VCaP (cell line): ENCODE data around the gene ANTXR1.

ENCODE experiments used
- H3K27ac ChIP-seq: fragments of 450-650 bp; 2 replicates; pipeline ENCODE4 v1.5.1; 2017
- CTCF ChIP-seq: fragments of 450-650 bp; conservative IDR thresholded peaks from 2 replicates; pipeline ENCODE4 v1.5.1; 2017; ENCODE audit warnings: mild to moderate bottlenecking, moderate library complexity

ANTXR1 gene

GRCh38 chr2:69034845-69035244 is 21.9 kb downstream of the ANTXR1 start:
- no peak overlapping the region for H3K27ac ChIP-seq
- no peak for TF ChIP-seq CTCF

GRCh38 chr2:69036926-69037325 is 23.9 kb downstream of the ANTXR1 start:
- H3K27ac ChIP-seq, result no peak overlapping the region
- no peak for TF ChIP-seq CTCF

GRCh38 chr2:69041214-69041613 is 28.2 kb downstream of the ANTXR1 start:
- no peak for TF ChIP-seq CTCF

GRCh38 chr2:69043736-69044400 is 30.9 kb downstream of the ANTXR1 start:
- no peak overlapping the region for H3K27ac ChIP-seq
- no peak for TF ChIP-seq CTCF

More at GRCh38 chr2:69041214-69041613, 28.2 kb downstream of the ANTXR1 start:
- H3K27ac ChIP-seq, result no peak overlapping the region

- no peak for TF ChIP-seq CTCF
- no peak overlapping the region for H3K27ac ChIP-seq
These were observed 33.3 kb downstream of the ANTXR1 start for GRCh38 chr2:69046221-69046662.

- H3K27ac ChIP-seq, result no peak overlapping the region
- no peak for TF ChIP-seq CTCF
These were observed 34.7 kb downstream of the ANTXR1 start for GRCh38 chr2:69047625-69048145.

DNA sequence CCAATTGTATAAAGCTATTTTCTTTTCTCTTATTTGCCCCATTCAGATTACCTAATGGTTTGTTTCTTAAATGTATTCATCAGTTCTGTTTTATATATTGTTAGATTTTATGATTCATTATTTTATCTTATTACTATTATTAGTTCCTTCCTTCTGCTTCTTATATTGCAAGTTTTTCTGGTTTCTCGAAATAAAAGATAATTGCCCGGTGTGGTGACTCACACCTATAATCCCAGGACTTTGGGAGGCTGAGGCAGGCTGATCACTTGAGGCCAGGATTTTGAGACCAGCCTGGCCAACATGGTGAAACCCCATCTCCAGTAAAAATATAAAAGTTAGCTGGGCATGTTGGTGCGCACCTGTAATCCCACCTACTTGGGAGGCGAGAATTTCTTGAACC is 37.8 kb downstream of the ANTXR1 start:
- H3K27ac ChIP-seq, result no peak overlapping the region
- TF ChIP-seq CTCF, result no peak
